Testis (tissue), 2 donors: ENCODE data around the gene TRABD2B.

Experiments
- CTCF ChIP-seq, 3 experiments: fragments of 450-650 bp in 2 of 3; fragments of 200-600 bp in 1 of 3; sonication (generic) in 1 of 3; IDR thresholded peaks; one replicate each; pipeline ENCODE4 v1.5.1; 2016 to 2019; ENCODE audit warnings: antibody characterized with exemption in 3 of 3, mild to moderate bottlenecking in 2 of 3, moderate library complexity in 1 of 3
- POLR2A ChIP-seq: fragments of 450-650 bp; IDR thresholded peaks from one replicate; pipeline ENCODE4 v1.6.1; 2017; ENCODE audit warnings: antibody characterized with exemption, mild to moderate bottlenecking, moderate library complexity

GRCh38 chr1:48039088-48040054 lies 42.2 kb upstream of the TRABD2B start:
- TF ChIP-seq CTCF (IDR thresholded peaks at IDR 0.05) (no peak), POLR2A (no peak)
